ENCODE results near the gene TGIF2.
"Not testable (repeated sequence)": the region's sequence is repeated elsewhere in the genome, so short reads cannot be mapped to it uniquely, and the experiment has no call there.

The TGIF2 gene

GRCh38 chr20:36546111-36546736 is 27.2 kb upstream of the TGIF2 start:
- no peak for DNase-seq (ENCODE audit: low read depth in 2 of 3, low spot score in 1 of 3)

GRCh38 chr20:36547186-36548005 is 26.0 kb upstream of the TGIF2 start:
- no peak for DNase-seq (ENCODE audit: low read depth in 2 of 3, low spot score in 1 of 3)

GRCh38 chr20:36548006-36548315 is 25.4 kb upstream of the TGIF2 start:
- DNase-seq (ENCODE audit: low read depth in 2 of 3, low spot score in 1 of 3): no peak

- no peak for DNase-seq (ENCODE audit: low read depth in 2 of 3, low spot score in 1 of 3)
These were observed 24.4 kb upstream of the TGIF2 start for GRCh38 chr20:36548704-36549627.

GRCh38 chr20:36549628-36549941 is 23.8 kb upstream of the TGIF2 start:
- no peak for DNase-seq (ENCODE audit: low read depth in 2 of 3, low spot score in 1 of 3)

GRCh38 chr20:36549942-36550789 is 23.2 kb upstream of the TGIF2 start:
- no peak for DNase-seq (ENCODE audit: low read depth in 2 of 3, low spot score in 1 of 3)

GRCh38 chr20:36550790-36551299 is 22.6 kb upstream of the TGIF2 start:
- DNase-seq (ENCODE audit: low read depth in 2 of 3, low spot score in 1 of 3): no peak

GRCh38 chr20:36555248-36555647 is 18.1 kb upstream of the TGIF2 start:
- DNase-seq (ENCODE audit: low read depth in 2 of 3, low spot score in 1 of 3): no peak

GRCh38 chr20:36562724-36563123 is 10.7 kb upstream of the TGIF2 start:
- DNase-seq (ENCODE audit: low read depth in 2 of 3, low spot score in 1 of 3): no peak

- DNase-seq (ENCODE audit: low read depth in 2 of 3, low spot score in 1 of 3): no peak
These were observed 10.0 kb upstream of the TGIF2 start for GRCh38 chr20:36563374-36563773.

GRCh38 chr20:36564078-36564725 is 9.2 kb upstream of the TGIF2 start:
- not testable (repeated sequence) for DNase-seq (ENCODE audit: low read depth in 2 of 3, low spot score in 1 of 3)

- DNase-seq (ENCODE audit: low read depth in 2 of 3, low spot score in 1 of 3): not testable (repeated sequence)
These were observed 8.7 kb upstream of the TGIF2 start for GRCh38 chr20:36564726-36565121.

- DNase-seq (ENCODE audit: low read depth in 2 of 3, low spot score in 1 of 3): no peak
These were observed 7.9 kb upstream of the TGIF2 start for GRCh38 chr20:36565520-36565919.

- DNase-seq (ENCODE audit: low read depth in 2 of 3, low spot score in 1 of 3): no peak
These were observed 3.5 kb upstream of the TGIF2 start for GRCh38 chr20:36569847-36570429.

- DNase-seq (ENCODE audit: low read depth in 2 of 3, low spot score in 1 of 3): no peak
These were observed 1.6 kb upstream of the TGIF2 start for GRCh38 chr20:36571564-36572504.

GRCh38 chr20:36572701-36573102 is 695 bp upstream of the TGIF2 start:
- peak; percentile 45 to 67 (median 57) for DNase-seq (ENCODE audit: low read depth in 2 of 3, low spot score in 1 of 3)

GRCh38 chr20:36573798-36574365 is 485 bp downstream of the TGIF2 start:
- no peak for DNase-seq (ENCODE audit: low read depth in 2 of 3, low spot score in 1 of 3)

- DNase-seq (ENCODE audit: low read depth in 2 of 3, low spot score in 1 of 3): peak in 2 of 3 donors; percentile 20 to 47
These were observed 1.2 kb downstream of the TGIF2 start for GRCh38 chr20:36574366-36575135.
